ENCODE data around the gene CST9L. TPM values are rescaled to one million over a fixed set of nuclear protein-coding genes. Genes with fewer than 3 reads are reported as not detected.

Gene CST9L
- total RNA-seq, 1 donor from 2014 or later: not detected

DNA sequence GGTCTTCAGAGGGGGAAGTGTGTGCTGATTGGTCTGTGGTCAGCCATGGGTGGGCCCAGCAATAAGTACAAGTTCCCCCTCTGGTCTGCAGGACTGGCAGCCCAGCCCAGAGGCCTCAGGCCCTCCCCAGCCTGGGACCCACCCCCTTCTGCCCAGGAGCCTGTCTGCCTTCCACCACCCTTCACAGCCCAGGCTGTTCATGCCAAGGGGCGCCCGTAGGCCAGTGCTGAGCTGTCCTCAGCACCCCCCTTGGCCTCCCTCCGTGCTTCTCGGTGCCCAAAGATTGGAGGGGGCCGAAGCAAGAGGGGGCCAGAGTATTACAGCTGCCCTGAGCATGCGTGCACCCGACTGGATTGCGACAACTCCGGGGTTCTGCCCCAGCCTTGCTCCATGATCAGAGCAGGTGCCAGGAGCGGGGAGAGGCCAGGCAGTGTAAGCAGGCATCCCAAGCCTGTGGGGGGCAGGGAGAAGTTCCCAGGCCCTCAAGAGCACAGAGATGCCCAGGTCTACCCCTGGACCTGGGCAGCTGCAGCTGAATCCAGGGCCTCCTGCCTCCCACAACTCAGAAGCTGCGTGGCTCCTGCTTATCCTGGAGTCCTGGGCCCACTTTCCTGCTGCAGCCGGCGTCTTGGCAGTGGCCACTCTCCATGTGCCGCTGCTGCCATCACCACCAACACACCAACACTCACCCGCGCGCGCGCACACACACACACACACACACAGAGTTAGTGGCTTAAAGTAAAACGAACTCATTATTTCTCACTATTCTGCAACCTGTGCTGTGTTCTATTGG, 33.3 kb downstream of the CST9L start:
- H3K27ac ChIP-seq: no peak overlapping the region
- no peak for DNase-seq (ENCODE audit: low spot score in 2 of 2)
- no peaks in the 10 kb centered on the region for H3K4me1 ChIP-seq
- H3K4me3 ChIP-seq: no peak overlapping the region
- intact Hi-C loops (cut with DNase I): no loop called here
- TF ChIP-seq, protein P1, sequence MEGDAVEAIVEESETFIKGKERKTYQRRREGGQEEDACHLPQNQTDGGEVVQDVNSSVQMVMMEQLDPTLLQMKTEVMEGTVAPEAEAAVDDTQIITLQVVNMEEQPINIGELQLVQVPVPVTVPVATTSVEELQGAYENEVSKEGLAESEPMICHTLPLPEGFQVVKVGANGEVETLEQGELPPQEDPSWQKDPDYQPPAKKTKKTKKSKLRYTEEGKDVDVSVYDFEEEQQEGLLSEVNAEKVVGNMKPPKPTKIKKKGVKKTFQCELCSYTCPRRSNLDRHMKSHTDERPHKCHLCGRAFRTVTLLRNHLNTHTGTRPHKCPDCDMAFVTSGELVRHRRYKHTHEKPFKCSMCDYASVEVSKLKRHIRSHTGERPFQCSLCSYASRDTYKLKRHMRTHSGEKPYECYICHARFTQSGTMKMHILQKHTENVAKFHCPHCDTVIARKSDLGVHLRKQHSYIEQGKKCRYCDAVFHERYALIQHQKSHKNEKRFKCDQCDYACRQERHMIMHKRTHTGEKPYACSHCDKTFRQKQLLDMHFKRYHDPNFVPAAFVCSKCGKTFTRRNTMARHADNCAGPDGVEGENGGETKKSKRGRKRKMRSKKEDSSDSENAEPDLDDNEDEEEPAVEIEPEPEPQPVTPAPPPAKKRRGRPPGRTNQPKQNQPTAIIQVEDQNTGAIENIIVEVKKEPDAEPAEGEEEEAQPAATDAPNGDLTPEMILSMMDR (IDR thresholded peaks at IDR 0.05): no peak
- no peaks in the 10 kb centered on the region for H3K9me3 ChIP-seq
- H3K27me3 ChIP-seq: no peaks in the 10 kb centered on the region
- no peaks in the 10 kb centered on the region for H3K36me3 ChIP-seq

DNA sequence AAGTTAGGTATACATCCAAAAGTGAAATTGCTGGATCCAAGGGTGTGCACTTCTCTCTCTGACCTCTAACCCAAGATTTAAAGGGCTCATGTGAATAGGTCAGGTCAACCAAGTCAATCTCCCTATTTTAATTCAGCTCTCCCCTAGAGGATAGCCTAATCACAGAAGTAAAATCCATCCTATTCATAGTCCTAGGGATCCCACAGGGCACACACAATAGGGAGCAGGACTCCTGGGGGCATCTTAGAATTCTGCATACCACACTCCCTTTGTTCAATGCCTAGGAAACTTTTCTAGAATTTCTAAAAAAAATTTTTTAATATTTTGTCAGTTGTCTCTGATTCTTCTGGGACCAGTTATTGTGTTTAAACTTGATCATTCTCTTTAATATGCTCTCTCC, 35.1 kb downstream of the CST9L start:
- no peaks in the 10 kb centered on the region for H3K27me3 ChIP-seq
- no peak for DNase-seq (ENCODE audit: low spot score in 2 of 2)
- H3K27ac ChIP-seq: no peak overlapping the region
- TF ChIP-seq, protein P1 (IDR thresholded peaks at IDR 0.05): no peak
- intact Hi-C loops (cut with DNase I): no loop called here
- no peaks in the 10 kb centered on the region for H3K9me3 ChIP-seq
- no peaks in the 10 kb centered on the region for H3K4me1 ChIP-seq
- no peak overlapping the region for H3K4me3 ChIP-seq
- no peaks in the 10 kb centered on the region for H3K36me3 ChIP-seq

DNA sequence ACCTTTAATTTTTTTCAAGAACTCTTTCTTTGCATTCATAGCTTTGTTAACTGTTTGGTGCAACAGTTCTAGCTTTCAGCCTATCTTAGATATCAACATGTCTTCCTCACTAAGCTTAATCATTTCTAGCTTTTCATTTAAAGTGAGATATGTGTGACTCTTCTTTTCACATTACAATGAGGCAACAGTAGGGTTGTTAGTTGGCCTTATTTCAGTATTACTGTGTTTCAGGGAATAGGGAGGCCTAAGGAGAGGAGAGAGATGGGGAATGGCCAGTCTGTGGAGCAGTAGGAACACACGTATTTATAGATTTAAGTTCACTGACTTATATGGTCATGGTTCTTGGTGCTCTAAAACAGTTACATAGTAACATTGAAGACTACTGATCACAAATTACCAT, 35.8 kb downstream of the CST9L start:
- Histone ChIP-seq H3K36me3 (no peaks in the 10 kb centered on the region), H3K4me3 (no peak overlapping the region), H3K9me3 (no peaks in the 10 kb centered on the region), H3K4me1 (no peaks in the 10 kb centered on the region), H3K27me3 (no peaks in the 10 kb centered on the region), H3K27ac (no peak overlapping the region)
- TF ChIP-seq, protein P1 (IDR thresholded peaks at IDR 0.05): no peak
- DNase-seq (ENCODE audit: low spot score in 2 of 2): no peak
- intact Hi-C loops (cut with DNase I): no loop called here

DNA sequence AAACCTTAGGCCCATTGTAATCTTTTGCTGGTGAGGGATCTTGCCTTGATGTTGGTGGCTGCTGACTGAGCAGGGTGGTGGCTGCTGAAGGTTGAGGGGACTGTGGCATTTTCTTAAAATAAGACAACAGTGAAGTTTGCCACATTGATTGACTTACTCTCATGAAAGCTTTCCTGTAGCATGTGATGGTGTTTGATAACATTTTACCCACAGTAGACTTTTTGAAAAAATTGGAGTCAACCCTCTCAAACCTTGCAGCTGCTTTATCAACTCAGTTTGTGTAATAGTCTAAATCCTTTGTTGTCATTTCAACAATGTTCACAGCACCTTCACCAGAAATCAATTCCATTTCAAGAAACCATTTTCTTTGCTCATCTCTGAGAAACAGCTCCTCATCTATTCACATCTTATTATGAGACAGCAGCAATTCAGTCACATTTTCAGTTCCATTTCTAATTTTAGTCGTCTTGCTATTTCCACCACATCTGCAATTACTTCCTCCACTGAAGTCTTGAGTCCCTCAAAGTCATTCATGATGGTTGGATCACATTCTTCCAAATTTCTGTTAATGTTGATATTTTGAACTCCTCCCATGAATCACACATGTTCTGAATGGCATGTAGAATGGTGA, 37.2 kb downstream of the CST9L start:
- no peak overlapping the region for H3K27ac ChIP-seq
- H3K27me3 ChIP-seq: no peaks in the 10 kb centered on the region
- H3K4me1 ChIP-seq: no peaks in the 10 kb centered on the region
- H3K9me3 ChIP-seq: no peaks in the 10 kb centered on the region
- intact Hi-C loops (cut with DNase I): no loop called here
- no peaks in the 10 kb centered on the region for H3K36me3 ChIP-seq
- no peak overlapping the region for H3K4me3 ChIP-seq
- DNase-seq (ENCODE audit: low spot score in 2 of 2): no peak
- TF ChIP-seq, protein P1 (IDR thresholded peaks at IDR 0.05): no peak

DNA sequence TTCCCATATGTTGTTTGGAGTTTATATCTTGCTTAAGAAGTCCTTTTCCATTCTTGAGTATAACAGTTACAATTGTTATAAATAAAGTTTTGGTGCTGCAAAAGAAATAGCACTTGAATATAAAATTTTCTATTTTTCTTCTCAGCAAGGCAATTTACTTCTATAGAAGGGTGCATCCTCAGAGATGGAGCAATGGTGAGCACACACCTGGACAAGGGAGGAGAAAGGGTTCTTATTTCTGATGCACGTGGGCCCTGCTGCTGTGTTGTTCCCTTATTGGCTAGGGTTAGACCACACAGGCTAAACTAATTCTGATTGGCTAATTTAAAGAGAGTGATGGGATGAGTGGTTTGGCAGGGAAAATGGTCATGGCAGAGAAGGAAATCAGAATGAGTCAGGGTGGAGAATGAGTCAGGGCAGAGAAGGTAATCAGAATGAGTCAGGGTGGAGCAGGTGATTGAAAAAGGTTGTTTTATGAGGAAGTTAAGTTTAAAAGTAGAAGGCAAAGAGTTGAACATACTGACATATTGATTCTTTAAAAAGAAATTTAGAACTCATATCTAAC, 39.3 kb downstream of the CST9L start:
- H3K36me3 ChIP-seq: no peaks in the 10 kb centered on the region
- DNase-seq (ENCODE audit: low spot score in 2 of 2): no peak
- H3K27me3 ChIP-seq: no peaks in the 10 kb centered on the region
- no peak overlapping the region for H3K4me3 ChIP-seq
- H3K4me1 ChIP-seq: no peaks in the 10 kb centered on the region
- intact Hi-C loops (cut with DNase I): no loop called here
- no peaks in the 10 kb centered on the region for H3K9me3 ChIP-seq
- TF ChIP-seq, protein P1 (IDR thresholded peaks at IDR 0.05): no peak
- no peak overlapping the region for H3K27ac ChIP-seq

Measured in ascending aorta (tissue), 2 donors.